GM18519 (cell line): Measurements from ENCODE around the gene AK8.

ENCODE experiments used
- ATAC-seq: cut with Tn5 transposase; IDR thresholded peaks from one replicate; pipeline ENCODE4 v1.9.1; 2021; ENCODE audit warnings: mild to moderate bottlenecking, moderate library complexity; ENCODE audit not compliant: unreplicated experiment, low FRiP score

Gene AK8

DNA sequence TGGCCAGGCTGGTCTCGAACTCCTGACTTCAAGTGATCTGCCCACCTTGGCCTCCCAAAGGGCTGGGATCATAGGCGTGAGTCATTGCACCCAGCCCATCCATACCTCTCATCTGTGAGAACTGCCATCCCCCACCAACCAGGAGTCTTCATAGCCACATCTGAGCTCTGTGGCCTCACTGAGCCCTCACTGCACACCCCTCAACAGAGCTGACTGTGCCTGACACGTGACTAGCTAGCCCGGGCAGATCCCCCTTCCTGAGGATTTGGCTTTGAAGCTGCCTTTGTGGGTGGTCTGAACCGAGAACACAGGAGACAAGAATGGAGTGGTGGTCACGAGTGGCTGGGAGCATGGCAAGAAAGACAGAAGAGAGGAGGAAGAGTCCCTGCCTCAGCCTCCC, 15.6 kb downstream of the AK8 start:
- no peak for ATAC-seq

DNA sequence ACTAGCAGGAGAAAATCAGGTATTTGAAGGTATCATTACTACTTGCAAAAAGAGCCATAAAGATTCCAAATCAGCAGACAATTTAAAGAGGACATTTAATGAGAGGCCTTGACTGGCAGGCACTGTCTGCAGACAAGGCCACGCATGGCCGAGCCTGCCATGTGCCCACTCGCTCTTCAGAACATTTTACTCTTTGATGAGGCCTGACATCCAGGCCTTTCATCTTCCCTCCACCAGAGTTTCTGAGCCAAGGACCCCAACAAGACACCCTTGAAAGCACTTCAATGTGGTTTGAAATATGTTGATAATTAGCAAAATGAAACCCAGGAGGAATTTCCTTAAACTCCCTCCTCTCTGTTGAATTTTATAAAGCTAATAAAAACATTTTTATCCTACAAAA, 16.4 kb downstream of the AK8 start:
- no peak for ATAC-seq

DNA sequence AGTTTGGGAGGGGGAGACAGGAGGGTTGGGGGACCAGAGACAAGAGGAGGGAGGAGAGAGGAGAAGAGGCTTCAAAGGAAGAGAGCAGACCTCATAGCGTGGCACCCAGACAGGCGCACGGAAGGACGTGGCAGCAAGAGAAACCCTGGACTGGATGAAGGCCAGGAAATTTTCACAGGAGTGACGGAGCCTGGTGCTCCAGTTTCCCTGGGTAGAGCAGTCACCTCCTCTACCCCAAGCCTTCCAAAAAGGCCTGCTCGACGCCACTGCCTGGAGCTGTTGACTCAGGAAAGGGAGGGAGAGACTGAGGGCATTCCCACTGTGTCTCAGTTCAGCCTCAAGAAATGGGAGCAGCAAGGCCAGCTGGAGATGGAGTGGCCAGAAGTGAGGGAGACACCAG, 19.3 kb downstream of the AK8 start:
- ATAC-seq: no peak

DNA sequence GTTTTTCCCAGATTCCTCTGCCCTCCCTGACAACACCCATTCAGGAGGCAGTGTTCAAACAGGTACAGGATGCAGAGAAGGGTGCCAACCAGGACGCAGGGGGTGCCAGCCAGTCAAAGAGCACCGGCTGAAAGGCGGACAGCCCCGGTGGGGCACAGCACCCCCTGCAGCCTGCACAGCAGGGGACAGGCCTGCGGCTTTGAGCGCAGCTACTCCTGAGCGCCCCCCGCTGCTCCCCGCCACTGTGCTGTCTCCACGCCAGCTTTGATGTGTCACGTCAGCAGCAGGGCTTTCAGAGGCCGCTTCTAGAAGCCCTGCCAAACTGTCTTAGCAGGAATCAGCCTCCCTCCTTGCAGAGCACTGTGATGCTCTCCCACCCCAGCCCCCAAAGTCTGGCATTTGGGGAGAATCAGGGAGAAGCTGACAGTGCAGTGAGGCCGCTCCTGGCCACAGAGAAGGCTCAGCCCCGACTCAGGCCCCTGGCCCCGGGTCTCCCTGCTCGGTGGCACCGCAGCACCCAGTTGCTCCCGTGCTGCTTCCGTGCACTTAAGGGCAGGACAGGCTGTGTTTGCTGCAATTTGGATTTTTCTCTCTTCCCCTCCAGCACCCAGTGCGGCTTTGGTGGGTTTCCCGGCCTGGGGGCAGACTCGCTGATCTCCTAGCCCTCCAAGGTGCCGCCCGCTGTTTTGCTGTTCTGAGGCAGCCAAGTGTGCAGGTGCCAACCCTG, 20.3 kb downstream of the AK8 start:
- ATAC-seq: no peak

DNA sequence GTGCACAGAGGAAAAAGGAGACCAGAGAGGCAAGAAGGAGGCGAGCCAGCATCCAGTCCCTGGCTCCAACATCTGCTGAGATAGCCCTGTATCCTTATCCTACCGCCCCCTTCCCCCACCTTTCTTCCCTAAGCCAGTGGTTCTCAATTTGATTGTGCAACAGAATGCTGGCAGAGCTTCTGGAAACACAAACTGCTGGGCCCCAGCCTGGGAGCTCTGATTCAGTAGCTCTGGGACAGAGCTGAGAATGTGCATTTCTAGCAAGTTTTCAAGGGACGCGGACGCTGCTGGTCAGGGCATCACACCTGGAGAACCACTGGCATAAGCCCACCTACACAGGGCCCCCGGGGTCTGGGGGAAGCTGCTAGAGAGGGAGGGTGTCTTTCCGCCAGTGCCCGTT, 21.1 kb downstream of the AK8 start:
- no peak for ATAC-seq

DNA sequence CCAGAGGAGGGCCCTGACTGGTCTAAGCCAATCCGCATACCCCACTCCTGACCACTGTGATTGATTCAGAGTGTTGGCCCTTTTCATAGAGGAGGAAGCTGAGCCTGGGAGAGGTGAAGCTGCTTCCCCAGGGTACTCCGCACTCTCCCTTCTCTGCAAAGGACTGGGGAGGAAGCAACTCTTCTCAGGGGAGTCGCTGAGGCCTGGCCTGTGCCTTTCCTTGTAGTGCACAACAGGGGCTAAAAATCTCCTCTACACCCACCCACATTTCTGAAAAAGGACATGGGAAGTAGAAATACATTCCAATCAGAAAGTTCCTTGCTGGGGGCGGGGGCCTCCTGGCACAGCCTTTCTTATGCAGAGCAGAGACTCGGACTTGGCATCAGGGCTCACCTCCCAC, 22.2 kb downstream of the AK8 start:
- no peak for ATAC-seq

DNA sequence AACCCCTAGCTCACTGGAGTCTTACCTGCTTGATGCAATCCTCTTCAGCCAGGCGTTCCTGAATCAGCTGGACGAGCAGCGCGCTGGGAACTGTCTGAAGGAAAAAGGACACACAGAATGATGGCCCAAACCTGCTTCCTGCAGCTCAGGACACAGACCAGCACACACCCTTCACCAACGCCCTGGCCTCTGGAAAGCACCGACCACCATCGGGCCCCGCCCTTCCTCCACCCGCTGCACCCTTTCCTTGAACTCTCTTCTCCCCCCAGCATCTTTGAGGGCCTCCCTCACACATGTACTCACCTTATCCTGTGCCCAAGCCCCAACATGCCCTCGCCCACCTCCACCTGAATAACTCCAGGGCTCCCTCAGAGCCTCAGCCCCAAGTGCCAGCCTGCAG, 23.3 kb downstream of the AK8 start:
- ATAC-seq: no peak

DNA sequence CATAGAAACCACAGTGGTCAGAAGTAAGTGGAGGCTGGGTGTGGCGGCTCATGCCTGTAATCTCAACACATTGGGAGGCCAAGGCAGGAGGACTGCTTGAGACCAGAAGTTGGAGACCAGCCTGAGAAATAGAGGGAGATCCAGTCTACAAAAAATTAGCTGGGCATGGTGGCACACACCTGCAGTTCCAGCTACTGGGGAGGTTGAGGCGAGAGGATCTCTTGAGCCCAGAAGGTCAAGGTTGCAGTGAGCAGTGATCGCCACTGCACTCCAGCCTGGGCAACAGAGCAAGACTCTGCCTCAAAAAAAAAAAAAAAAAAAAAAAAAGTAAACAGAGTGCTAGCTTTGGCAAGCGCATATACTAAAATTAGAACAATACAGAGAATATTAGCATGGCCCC, 24.6 kb downstream of the AK8 start:
- no peak for ATAC-seq

DNA sequence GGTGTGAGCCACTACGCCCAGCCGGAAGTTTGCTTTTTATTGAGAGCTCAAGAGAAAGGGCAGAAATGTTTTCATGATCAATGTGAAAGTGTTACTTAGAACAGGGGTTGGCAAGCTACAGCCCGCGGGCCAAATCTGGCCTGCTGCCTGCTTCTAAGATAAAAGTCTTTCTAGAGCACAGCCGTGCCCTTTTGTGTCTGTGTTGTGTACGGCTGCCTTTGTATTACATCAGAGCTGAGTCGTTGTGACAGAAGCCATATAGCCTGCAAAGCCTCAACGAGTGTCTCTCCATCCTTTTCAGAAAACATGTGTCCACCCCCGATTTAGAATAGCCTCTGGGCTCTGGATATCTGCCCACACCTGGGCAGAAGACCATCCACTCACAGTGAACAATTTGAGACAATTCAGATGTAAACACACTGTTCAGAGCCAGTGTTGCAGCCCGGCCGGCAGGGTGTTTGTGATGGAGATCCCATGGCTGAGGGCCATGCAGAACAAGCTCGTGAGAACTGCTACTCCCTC, 28.8 kb downstream of the AK8 start:
- no peak for ATAC-seq

DNA sequence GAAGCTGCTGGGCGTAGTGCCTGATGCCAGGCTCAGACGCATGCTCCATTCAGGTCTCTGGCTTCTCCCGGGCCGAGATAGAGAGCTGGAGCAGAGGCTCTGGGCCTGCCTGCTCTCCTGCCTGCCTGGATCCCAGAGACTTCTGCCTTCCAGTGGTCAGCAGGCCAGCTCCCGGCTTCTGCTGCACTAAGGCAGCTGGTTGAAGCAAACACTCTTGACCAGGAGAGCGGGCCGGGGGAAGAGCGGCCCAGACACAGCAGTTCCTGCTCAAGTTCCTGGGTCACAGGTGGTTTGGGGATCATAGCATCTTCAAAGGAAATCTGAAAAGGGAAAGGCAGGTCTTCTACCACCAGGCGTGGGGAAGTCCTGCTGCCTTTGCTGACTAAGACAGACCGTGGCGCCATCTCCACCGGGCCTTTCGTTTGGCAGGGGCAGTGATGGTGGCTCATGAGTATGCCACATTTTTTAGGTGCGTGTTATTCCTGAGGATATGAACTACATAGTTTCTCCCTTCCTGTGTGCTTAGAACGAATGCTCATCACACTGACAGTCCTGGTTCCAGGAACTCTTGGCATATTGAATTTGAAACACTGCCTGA, 31.1 kb downstream of the AK8 start:
- ATAC-seq: no peak

DNA sequence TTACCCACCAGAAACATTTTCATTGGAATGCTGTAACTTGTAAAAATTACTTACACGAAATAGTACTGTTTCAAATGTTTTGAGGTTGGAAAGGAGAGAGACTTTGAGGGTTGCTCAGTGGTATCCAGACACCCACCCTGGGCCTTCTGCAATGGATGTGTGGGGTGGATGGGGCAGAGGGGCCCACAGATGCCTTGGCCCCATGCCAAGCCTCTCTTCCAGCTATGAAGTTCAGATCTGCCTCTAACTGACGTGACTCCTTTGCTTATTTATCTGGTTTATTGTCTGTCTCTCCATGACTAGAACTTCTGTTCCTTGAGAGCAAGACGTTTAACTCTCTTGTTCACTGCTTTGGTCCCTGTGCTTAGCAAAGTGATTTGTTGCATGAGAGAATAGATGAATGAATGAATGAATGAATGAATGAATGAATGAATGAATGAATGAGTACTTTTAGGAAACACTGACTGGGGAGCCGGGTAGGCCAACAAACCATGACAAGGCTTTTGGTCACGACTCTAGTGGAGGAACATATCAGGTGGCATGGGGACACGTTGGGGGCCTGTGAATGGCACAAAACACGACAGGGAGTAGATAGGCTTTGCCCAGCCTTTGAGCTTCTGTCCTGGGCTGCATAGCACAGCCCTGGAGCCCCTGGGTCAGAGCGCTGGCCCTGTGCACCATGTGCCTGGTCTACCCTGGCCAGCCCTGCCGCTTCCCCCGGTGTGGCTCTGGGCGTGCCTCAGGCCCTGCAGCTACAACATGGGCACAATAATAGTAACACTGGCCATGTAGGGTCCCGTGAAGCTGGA, 31.8 kb downstream of the AK8 start:
- ATAC-seq: no peak

DNA sequence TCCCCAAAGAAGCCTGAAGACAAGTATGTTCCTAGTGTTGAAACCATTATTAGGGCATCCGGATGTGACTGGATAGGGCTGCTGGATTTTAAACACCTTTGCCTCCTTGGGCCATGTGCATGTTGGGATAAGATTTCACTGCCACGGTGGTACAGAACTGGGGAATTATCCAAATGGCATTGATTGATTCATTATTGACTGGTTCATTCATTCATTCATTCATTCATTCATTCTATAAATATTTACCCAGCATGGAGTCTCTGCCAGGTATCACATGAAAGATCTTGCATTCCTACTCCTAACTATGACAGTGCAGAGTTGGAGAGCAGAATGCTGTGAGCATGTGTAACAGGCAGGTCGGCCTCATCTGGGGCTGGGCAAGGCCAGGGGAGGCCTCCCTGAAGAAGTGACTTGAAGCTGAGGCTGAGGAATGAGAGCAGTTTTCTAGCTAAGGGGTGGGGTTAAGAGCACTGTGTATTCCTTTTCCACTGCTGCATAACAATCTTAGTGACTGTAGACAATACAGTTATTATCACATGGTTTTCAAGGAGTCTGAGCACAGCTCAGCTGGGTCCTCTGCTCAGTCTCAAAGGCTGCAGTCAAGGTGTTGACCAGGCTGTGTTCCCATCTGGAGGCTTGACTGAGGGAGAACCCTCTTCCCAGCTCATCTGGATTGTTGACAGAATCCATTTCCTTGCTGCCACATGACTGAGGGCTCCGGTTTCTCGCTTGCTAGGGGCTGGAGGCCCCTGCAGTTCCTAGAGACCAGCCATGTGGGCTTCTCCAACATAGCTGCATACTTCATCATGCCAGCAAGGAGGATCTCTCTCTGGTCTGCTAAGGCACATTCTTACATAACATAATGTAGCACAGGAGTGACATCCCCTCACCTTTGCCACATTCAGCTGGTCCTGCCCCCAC, 35.7 kb downstream of the AK8 start:
- ATAC-seq: no peak

DNA sequence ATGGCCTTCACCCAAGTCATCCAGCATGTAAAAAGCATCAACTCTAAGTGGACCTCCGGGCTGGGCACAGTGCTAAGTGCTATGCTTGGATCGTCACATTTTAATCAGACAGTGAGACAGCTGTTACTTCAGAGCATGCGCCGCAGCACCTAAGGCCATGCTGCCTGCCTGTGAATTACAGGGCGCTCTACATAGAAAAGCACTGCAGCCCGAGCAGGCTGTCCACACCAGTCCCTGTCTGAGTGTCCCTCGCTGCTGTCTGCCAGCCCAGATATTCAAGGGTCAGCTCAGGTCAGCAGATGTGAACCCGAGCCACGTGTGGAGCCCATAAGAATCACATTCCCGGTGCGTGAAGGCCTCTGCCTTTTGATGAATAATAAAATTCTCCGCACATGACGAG, 37.1 kb downstream of the AK8 start:
- ATAC-seq: no peak

DNA sequence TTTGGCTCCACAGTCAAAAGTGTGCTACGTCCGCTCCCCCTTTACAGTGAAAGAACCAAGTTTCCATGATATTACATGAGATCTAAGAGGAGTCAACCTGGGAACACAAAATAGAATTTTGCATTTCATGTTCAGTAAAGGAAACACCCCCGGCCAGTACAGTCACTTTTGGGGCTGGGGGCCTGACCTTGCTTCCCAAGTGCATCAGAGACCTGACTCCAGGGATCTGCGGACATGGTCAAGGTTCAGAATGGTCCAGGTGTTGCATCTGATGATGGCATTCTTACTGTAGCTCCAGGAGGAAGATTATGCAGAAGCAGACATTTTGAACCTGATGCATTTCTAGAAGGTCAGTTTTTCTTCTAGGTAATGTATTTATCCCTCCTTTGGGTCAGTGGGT, 39.8 kb downstream of the AK8 start:
- ATAC-seq: no peak

DNA sequence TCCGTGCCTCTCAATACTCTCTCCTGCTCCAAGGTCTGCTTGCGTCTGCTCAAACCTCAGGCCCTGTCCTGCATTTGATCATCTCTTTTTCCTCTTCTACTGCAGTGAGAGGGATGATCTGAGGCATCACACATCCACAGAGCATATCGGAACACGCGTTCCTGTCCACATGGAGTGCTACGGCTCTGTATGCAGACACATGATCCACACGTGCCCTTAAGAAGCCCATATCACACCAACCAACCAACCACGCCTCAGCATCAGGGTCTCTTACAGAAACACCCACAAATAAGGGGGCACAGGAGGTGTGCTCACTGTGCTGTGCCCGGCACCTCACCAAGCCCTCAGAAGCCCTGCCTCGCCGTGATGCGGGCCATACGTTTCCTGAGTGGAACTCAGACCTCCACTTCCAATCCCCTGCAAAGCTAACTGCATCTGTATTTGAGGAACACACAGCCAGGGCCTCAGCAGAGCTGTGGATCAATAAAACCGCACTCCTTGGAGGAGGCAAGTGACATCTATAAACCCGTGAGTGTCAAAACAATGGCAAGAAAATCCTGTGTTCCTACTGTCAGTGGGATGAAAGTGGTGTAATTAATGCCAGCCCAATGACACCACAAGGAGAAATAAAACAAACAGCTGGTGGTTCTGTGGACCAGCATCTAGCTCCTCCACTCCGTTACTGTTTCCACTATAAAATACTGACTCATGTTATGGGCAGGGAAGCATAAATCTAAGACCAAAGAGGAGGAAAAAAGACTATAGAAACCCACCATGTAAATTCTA, 40.4 kb downstream of the AK8 start:
- no peak for ATAC-seq

DNA sequence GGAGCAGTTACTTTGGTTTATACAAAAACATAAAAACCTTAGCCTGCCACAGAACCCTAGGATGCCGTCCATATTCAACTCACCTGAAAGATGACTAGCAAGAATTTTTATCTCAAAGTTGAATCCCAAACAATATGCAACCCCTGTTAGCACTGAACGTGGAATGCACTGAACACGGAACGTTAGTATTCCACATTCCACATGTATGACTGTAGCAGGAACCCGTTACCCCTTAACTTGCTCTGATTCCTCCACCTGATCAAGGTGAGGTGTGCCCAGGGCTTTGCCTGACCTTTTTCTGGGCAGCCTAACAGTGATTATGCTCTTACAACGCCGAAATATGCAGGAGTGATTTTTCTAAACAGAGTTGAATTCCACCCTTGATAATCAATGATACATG, 43.7 kb downstream of the AK8 start:
- ATAC-seq: no peak

DNA sequence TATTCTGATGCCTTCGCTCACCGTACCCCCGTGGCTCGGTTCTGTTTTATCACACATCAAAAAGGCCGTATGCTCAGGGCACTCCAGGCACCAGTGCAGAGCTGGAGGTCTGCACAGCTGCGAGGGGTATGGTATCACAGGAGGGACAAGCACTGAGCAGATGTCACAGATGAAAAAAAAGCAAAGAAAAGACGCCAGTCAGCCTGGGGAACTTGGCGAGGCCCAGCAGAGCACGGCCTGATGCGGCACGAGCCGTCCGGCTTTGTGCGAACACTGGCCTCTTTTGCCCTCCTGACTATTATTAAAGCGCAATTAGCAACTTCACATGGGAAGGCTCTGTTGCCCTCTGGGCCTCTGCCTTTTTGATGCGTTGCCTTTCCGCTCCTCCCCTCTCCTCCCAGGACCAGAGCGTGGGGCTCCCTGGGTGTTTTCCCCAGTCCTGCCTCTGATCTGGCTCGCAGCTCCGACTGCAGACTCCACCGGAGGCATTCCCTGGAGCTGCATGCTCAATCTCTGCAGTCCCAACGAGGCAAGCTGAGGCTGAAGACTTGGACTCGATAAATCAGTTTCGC, 44.4 kb downstream of the AK8 start:
- ATAC-seq: no peak

DNA sequence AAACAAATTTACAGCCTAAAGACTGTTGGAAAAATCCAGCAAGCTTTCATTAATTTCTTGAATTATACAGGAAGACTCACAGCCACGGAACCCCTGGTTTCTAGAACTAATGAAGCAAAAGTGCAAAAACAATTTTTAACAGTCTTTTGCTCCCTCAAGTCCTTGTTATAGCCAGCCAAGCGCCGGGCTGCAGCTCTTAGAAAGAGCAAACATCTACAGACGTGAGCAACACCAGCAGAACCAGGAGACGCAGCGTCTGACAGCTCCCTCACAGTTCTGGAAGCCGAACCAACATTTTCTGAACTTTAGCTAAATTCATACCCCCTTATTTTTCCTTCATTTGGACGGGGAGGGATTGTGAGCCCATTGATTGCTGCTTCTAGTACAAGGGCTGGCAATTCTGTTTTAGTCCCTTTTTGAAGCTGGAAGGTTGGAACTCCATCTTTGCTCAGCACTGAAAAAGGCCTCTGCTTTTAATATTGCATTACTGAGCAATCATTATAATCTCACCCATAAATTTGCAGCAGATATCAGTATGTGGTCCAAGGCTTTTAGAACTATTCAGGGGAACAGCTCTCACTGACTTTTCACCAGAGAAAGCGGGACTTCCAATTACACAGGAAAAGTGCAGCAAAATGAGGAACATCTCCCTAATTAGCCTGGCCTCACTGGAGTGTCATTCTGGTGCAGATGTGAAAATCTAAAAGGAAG, 45.8 kb downstream of the AK8 start:
- ATAC-seq: no peak
